ENCODE measurements around the gene TPH2.

GRCh38 chr12:72074065-72074464 is 135.4 kb downstream of the TPH2 start:
- TF ChIP-seq CTCF (IDR thresholded peaks at IDR 0.05) = no peak
- TF ChIP-seq POLR2A (IDR thresholded peaks at IDR 0.05) = no peak
